GM10266 (cell line): ENCODE measurements around the gene LRRC25.

Experiments
- DNase-seq: peaks from one replicate; pipeline ENCODE4 v3.0.0; 2012; ENCODE audit errors: extremely low spot score
- CTCF ChIP-seq: IDR thresholded peaks from 2 replicates; pipeline ENCODE4 v1.5.1; 2012; ENCODE audit warnings: mild to moderate bottlenecking, low read depth; ENCODE audit not compliant: control insufficient read depth, insufficient read depth; ENCODE audit errors: missing control alignments

The LRRC25 gene

GRCh38 chr19:18429717-18430416 lies 32.4 kb upstream of the LRRC25 start:
- DNase-seq, result no peak
- no peak for TF ChIP-seq CTCF

- peak; percentile 97 for DNase-seq
- peak; percentile 12 for TF ChIP-seq CTCF
These were observed 31.6 kb upstream of the LRRC25 start for GRCh38 chr19:18428787-18429674.

- DNase-seq, result no peak
- no peak for TF ChIP-seq CTCF
These were observed 30.9 kb upstream of the LRRC25 start for GRCh38 chr19:18428173-18428786.

GRCh38 chr19:18427743-18428113 lies 30.3 kb upstream of the LRRC25 start:
- DNase-seq, result no peak
- no peak for TF ChIP-seq CTCF

GRCh38 chr19:18427080-18427742 lies 29.8 kb upstream of the LRRC25 start:
- no peak for DNase-seq
- no peak for TF ChIP-seq CTCF

- TF ChIP-seq CTCF, result no peak
- no peak for DNase-seq
These were observed 29.0 kb upstream of the LRRC25 start for GRCh38 chr19:18426416-18426767.
